ENCODE measurements around the gene NME4.
"Not testable (repeated sequence)": the region's sequence is repeated elsewhere in the genome, so short reads cannot be mapped to it uniquely, and the experiment has no call there.

The NME4 gene

GRCh38 chr16:398561-399339 is 1.8 kb downstream of the NME4 start:
- no peak for DNase-seq (ENCODE audit: low spot score)

GRCh38 chr16:399340-400019 is 2.5 kb downstream of the NME4 start:
- no peak for DNase-seq (ENCODE audit: low spot score)

- DNase-seq (ENCODE audit: low spot score) = no peak
These were observed 3.1 kb downstream of the NME4 start for GRCh38 chr16:400061-400591.

- DNase-seq (ENCODE audit: low spot score) = peak; percentile 90
These were observed 4.7 kb downstream of the NME4 start, which contains the start of gene DECR2 for GRCh38 chr16:401468-402348. TSS of gene DECR2 (plus strand) at chr16:401885. CDS start at chr16:401964, 79 bp downstream.

DNA sequence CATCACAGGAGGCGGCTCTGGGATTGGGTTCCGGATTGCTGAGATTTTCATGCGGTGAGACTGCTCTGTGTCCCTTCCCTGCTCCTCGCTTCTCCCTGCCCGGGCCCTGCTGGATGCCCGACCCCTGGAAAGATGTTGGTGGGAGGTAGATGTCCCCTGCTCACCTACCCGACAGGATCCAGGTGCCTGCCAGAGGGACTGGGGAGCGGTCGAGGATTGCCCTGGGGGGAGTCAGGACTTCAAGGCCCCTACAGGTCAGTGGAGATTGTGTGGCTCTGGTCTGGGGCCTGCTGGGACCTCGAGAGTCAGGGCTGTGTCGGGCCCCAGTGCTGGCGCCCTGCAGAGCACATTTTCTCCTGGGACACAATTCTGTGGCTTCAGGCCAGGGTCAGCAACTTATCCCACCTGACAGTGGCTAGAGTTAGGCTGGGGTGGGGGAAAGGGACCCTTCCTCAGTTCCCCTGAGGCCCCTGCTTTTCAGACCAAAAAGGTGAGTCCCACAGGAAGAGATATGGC is 8.0 kb downstream of the NME4 start:
- no peak for DNase-seq (ENCODE audit: low spot score)

DNA sequence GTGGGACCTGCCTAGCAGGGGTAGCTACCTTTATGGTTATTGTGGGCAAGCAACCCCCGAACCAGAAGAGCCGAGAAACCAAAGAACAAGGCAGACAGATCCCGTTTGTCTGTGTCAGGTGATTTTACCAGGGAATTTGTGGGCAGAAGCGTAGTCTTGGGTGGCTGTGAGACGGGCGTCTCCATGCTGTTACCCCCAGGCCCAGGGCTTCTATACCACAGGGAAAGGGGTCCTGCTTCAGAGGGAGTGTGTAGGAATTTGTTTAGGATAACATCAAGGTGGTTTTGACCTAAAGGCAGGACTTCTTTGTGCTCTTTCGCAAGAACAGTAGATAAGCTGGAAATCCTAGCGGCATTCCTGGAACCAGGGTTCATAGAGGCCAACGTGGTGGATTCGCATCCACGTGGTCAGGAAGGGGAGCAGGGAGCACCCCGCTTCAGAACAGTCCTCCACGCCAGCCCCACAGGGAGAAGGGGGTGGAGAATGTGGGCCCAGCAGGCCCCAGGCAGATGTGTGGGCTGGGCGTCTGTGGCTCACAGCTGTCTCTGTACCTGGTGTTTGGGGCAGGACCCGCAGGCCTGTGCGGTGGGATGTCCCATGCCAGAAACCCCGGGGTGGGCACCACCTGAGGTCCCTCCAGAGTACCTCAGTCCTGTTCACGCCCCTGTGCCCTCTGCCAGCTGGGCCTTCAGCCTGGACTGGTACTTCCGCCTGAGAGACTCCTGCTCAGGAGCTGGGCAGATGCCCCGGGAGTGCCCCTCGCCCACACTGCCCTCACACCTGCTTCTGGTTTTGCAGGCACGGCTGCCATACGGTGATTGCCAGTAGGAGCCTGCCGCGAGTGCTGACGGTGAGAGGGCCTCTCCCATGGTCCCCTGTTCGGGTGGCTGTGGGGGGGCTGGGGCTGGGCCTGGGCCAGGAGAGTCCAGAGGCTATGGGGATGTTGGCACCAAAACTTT is 8.8 kb downstream of the NME4 start:
- DNase-seq (ENCODE audit: low spot score) = no peak

- no peak for DNase-seq (ENCODE audit: low spot score)
These were observed 10.3 kb downstream of the NME4 start for GRCh38 chr16:407253-407652.

DNA sequence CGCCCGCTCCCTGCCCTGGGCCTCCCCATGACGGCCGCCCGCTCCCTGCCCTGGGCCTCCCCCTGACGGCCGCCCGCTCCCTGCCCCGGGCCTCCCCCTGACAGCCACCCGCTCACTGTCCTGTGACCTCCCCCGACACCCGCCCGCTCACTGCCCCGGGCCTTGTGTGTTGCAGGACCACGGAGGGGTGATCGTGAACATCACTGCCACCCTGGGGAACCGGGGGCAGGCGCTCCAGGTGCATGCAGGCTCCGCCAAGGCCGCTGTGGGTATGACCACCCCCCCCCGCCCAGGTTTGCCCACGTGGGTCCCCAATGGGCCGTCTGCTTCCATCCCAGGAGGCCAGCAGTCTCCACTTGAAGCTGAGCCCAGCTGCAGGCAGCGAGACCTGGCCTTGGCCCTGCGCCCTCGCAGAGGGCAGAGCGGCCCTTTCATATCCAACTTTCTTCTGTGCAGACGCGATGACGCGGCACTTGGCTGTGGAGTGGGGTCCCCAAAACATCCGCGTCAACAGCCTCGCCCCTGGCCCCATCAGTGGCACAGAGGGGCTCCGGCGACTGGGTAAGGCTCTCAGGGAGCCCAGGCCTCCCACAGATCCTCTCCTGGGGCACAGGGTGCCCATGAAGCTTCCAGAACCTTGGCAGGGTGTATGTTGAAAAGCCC is 13.6 kb downstream of the NME4 start:
- DNase-seq (ENCODE audit: low spot score) = no peak

DNA sequence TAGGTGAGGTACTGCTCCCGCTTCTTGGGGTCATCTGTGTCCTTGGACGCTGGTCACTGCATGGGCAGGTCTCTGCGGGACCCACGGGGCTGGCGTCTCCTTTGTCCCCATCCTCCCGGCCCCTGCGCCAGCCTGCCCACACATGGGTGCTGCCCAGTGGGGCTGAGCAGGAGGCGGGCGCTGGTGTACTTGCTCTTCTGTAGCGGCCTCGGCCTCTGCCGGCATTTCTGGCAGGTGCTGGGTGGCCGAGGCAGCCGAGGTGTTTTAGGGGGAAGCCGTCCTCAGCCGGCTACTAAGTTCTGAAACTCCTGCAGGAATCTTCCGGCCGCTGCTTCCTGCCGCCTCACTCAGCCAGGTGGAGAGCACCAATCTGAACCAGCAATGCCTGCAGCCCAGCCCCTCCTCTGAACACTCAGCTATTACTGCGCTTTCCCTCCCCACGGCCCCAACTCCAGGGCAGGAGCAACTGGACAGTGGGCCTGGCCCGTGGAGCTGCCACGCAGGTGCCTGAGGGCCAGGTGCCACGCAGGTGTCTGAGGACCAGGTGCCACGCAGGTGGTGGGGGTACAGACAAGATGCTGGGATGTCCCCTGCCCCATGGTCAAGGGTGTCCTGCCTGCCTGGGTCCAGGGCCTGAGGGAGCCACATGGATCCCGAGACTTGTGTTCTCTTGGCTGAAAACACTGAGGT is 14.7 kb downstream of the NME4 start:
- no peak for DNase-seq (ENCODE audit: low spot score)

DNA sequence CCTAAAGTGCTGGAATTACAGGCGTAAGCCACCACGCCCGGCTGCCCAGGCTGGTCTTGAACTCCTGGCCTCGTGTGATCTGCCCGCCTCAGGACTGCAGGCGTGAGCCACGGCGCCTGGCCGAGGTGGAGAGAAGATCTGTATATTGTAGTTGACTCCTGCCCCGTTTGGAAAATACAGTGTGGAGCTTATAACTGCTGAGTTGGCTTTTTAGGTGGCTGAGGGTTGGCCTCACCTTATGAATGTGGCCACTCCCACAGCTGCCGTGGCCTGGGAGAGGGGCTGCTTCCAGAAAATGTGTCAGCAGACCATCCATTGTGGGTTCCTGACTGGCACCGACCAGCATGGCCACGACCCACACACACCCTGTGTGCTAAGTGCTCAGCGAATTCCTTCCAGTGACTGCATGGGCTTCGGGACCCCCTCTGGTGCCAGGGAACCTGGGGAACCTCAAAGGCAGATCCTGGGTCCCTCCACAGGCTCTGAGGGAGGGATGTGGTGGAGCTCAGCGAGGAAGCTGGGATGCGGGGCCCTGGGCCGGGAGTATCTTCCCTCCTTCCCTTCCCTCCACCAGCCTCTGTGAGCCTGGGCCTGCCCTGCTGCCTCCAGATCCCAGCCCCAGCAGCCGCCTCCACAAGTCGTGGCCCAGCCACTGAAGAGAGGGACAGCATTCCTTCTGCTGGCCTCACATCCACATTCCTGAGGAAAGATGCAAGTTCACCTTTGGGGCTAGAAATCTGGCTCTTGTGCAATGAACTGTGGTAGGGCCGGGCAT is 17.6 kb downstream of the NME4 start:
- DNase-seq (ENCODE audit: low spot score) = no peak

GRCh38 chr16:415170-415498 is 18.1 kb downstream of the NME4 start:
- not testable (repeated sequence) for DNase-seq (ENCODE audit: low spot score)

GRCh38 chr16:422179-422578 is 25.2 kb downstream of the NME4 start:
- DNase-seq (ENCODE audit: low spot score) = not testable (repeated sequence)

- DNase-seq (ENCODE audit: low spot score) = peak; percentile 73
These were observed 27.1 kb downstream of the NME4 start for GRCh38 chr16:424033-424622.

DNA sequence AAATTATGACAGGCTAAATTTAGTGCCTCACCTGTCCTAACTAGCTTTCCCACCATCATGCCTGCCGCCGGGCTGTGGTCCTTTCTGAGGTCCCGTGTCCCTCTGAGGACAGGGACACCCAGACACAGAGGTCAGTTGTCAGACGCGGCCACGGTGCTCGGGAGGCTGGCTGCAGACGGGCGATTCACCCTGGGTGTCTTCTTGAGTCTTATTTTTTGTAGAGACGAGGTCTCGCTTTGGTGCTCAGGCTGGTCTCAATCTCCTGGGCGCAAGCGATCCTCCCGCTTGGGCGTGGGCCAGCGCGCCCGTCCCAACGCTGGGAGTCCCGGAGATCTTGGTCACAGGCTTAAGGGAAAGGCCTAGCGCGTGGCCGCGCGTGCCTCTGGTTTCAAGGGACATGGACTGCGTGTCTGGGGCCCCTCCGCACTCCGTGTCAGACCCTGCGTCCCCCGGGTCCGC is 27.7 kb downstream of the NME4 start:
- no peak for DNase-seq (ENCODE audit: low spot score)

- DNase-seq (ENCODE audit: low spot score) = peak; percentile 88
These were observed 28.2 kb downstream of the NME4 start, which contains the start of gene RAB11FIP3 for GRCh38 chr16:425082-425718. TSS of gene RAB11FIP3 (plus strand) at chr16:425649. CDS start at chr16:426007, 358 bp downstream.

GRCh38 chr16:425740-426114 is 28.7 kb downstream of the NME4 start:
- no peak for DNase-seq (ENCODE audit: low spot score)

- DNase-seq (ENCODE audit: low spot score) = no peak
These were observed 29.3 kb downstream of the NME4 start for GRCh38 chr16:426115-426905.

Measured in cerebellar cortex (tissue), 1 donor.